DOHH2 (cell line): ENCODE measurements around the gene FBN2.

Source experiments
- H3F3A ChIP-seq: fragments of 200-600 bp; sonication (generic), shearing (Covaris generic); 2 replicates; pipeline ENCODE4 v1.6.0; 2016; ENCODE audit warnings: antibody characterized with exemption, mild to moderate bottlenecking; ENCODE audit not compliant: control insufficient read depth, insufficient read depth
- H3K27ac ChIP-seq: fragments of 200-600 bp; sonication (generic); 2 replicates; pipeline ENCODE4 v1.5.1; 2014; ENCODE audit warnings: low read depth, mild to moderate bottlenecking, low read length, moderate library complexity
- H3K27me3 ChIP-seq: fragments of 200-600 bp; sonication (generic); 2 replicates; pipeline ENCODE4 v1.6.1; 2014; ENCODE audit warnings: mild to moderate bottlenecking, low read length, mixed read lengths; ENCODE audit not compliant: control insufficient read depth
- H3K36me3 ChIP-seq: fragments of 200-600 bp; sonication (generic); 2 replicates; pipeline ENCODE4 v1.6.1; 2014; ENCODE audit warnings: mild to moderate bottlenecking, low read length, moderate library complexity, mixed read lengths; ENCODE audit not compliant: control insufficient read depth
- H3K4me1 ChIP-seq: fragments of 200-600 bp; sonication (generic); 2 replicates; pipeline ENCODE4 v1.6.1; 2014; ENCODE audit warnings: mild to moderate bottlenecking, low read length, mixed read lengths; ENCODE audit not compliant: control insufficient read depth
- H3K4me2 ChIP-seq: fragments of 200-600 bp; sonication (generic); 2 replicates; pipeline ENCODE4 v1.6.0; 2014; ENCODE audit warnings: mild to moderate bottlenecking, low read length, moderate library complexity
- H3K4me3 ChIP-seq: fragments of 200-600 bp; sonication (generic); 2 replicates; pipeline ENCODE4 v1.5.1; 2014; ENCODE audit warnings: mild to moderate bottlenecking, low read length, mixed read lengths
- H3K79me2 ChIP-seq: fragments of 200-600 bp; sonication (generic); 2 replicates; pipeline ENCODE4 v1.6.1; 2014; ENCODE audit warnings: mild to moderate bottlenecking, low read length, mixed read lengths; ENCODE audit not compliant: control insufficient read depth
- H3K9me2 ChIP-seq: fragments of 200-600 bp; sonication (generic); replicated peaks from 2 replicates; pipeline ENCODE4 v1.6.1; 2014; ENCODE audit warnings: mild to moderate bottlenecking, low read length, mixed read lengths; ENCODE audit not compliant: control insufficient read depth
- H3K9me3 ChIP-seq: fragments of 200-600 bp; sonication (generic); 2 replicates; pipeline ENCODE4 v1.6.1; 2014; ENCODE audit warnings: antibody characterized with exemption, low read length, mixed read lengths; ENCODE audit not compliant: control insufficient read depth, insufficient read depth
- H4K20me1 ChIP-seq: fragments of 200-600 bp; sonication (generic); 2 replicates; pipeline ENCODE4 v1.6.0; 2014; ENCODE audit warnings: low read depth, mild to moderate bottlenecking, antibody characterized with exemption, low read length, moderate library complexity; ENCODE audit not compliant: control insufficient read depth, insufficient read depth
- EZH2phosphoT487 ChIP-seq: fragments of 200-600 bp; sonication (generic); IDR thresholded peaks from 2 replicates; pipeline ENCODE4 v1.6.1; 2017; ENCODE audit warnings: borderline replicate concordance, mild to moderate bottlenecking, antibody characterized with exemption, low read length, moderate library complexity, mixed read lengths
- TF ChIP-seq, protein P1 (sequence below): fragments of 200-600 bp; sonication (generic); IDR thresholded peaks from one replicate; pipeline ENCODE4 v1.5.1; 2014; ENCODE audit warnings: antibody characterized with exemption, mild to moderate bottlenecking, low read depth, low read length; ENCODE audit not compliant: poor library complexity, severe bottlenecking

FBN2 gene

DNA sequence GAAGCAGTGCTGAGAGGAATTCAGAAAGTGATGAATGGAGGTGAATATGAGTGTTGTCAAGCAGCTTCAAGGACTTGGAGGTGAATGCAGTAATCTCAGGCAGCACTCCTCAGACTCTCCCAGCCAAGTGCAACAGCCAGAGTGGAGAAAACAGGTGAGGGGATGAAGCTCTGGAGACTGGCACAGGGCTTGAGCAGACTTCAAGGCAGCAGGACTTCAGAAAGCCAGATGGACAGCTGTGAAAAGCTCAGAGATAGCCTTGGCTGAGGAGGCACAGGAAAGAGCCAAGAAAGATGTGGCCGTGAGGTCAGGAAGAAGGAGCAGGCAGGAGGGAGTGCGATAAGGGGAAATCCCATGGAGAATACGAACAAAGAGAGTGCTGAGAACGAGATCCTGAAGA lies 194.9 kb downstream of the FBN2 start:
- Histone ChIP-seq H3K27ac (no peak overlapping the region), H3K9me2 (no peaks in the 10 kb centered on the region), H3K79me2 (no peaks in the 10 kb centered on the region), H3K4me2 (no peak overlapping the region), H4K20me1 (no peaks in the 10 kb centered on the region), H3K27me3 (no peaks in the 10 kb centered on the region), H3K9me3 (no peaks in the 10 kb centered on the region), H3K4me3 (no peak overlapping the region), H3K4me1 (no peaks in the 10 kb centered on the region), H3F3A (no peaks in the 10 kb centered on the region), H3K36me3 (no peaks in the 10 kb centered on the region)
- no peak for TF ChIP-seq EZH2phosphoT487
- TF ChIP-seq, protein P1, sequence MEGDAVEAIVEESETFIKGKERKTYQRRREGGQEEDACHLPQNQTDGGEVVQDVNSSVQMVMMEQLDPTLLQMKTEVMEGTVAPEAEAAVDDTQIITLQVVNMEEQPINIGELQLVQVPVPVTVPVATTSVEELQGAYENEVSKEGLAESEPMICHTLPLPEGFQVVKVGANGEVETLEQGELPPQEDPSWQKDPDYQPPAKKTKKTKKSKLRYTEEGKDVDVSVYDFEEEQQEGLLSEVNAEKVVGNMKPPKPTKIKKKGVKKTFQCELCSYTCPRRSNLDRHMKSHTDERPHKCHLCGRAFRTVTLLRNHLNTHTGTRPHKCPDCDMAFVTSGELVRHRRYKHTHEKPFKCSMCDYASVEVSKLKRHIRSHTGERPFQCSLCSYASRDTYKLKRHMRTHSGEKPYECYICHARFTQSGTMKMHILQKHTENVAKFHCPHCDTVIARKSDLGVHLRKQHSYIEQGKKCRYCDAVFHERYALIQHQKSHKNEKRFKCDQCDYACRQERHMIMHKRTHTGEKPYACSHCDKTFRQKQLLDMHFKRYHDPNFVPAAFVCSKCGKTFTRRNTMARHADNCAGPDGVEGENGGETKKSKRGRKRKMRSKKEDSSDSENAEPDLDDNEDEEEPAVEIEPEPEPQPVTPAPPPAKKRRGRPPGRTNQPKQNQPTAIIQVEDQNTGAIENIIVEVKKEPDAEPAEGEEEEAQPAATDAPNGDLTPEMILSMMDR: no peak

- H4K20me1 ChIP-seq: no peaks in the 10 kb centered on the region
- H3K27ac ChIP-seq: no peak overlapping the region
- H3K9me3 ChIP-seq: no peaks in the 10 kb centered on the region
- no peaks in the 10 kb centered on the region for H3K4me1 ChIP-seq
- H3K4me2 ChIP-seq: no peak overlapping the region
- H3K79me2 ChIP-seq: no peaks in the 10 kb centered on the region
- no peak for TF ChIP-seq EZH2phosphoT487
- TF ChIP-seq, protein P1: no peak
- no peaks in the 10 kb centered on the region for H3K36me3 ChIP-seq
- no peaks in the 10 kb centered on the region for H3K27me3 ChIP-seq
- no peaks in the 10 kb centered on the region for H3K9me2 ChIP-seq
- H3K4me3 ChIP-seq: no peak overlapping the region
- no peaks in the 10 kb centered on the region for H3F3A ChIP-seq
These were observed 197.0 kb downstream of the FBN2 start for GRCh38 chr5:128341056-128341455.

- Histone ChIP-seq H3K4me2 (no peak overlapping the region), H4K20me1 (no peaks in the 10 kb centered on the region), H3K4me1 (no peaks in the 10 kb centered on the region), H3K9me3 (no peaks in the 10 kb centered on the region), H3K9me2 (no peaks in the 10 kb centered on the region), H3K4me3 (no peak overlapping the region), H3F3A (no peaks in the 10 kb centered on the region), H3K27ac (no peak overlapping the region), H3K36me3 (no peaks in the 10 kb centered on the region), H3K27me3 (no peaks in the 10 kb centered on the region), H3K79me2 (no peaks in the 10 kb centered on the region)
- no peak for TF ChIP-seq EZH2phosphoT487
- TF ChIP-seq, protein P1: no peak
These were observed 197.4 kb downstream of the FBN2 start for GRCh38 chr5:128340648-128341047.

- H3F3A ChIP-seq: no peaks in the 10 kb centered on the region
- H3K9me2 ChIP-seq: no peaks in the 10 kb centered on the region
- H3K4me3 ChIP-seq: no peak overlapping the region
- H3K9me3 ChIP-seq: no peaks in the 10 kb centered on the region
- H3K79me2 ChIP-seq: no peaks in the 10 kb centered on the region
- H3K4me2 ChIP-seq: no peak overlapping the region
- TF ChIP-seq, protein P1: no peak
- no peak for TF ChIP-seq EZH2phosphoT487
- no peaks in the 10 kb centered on the region for H3K27me3 ChIP-seq
- no peak overlapping the region for H3K27ac ChIP-seq
- H4K20me1 ChIP-seq: no peaks in the 10 kb centered on the region
- no peaks in the 10 kb centered on the region for H3K36me3 ChIP-seq
- no peaks in the 10 kb centered on the region for H3K4me1 ChIP-seq
These were observed 198.5 kb downstream of the FBN2 start for GRCh38 chr5:128339585-128339984.
